WTC11 (cell line): ENCODE data around the gene NTN5. TPM values are rescaled to one million over a fixed set of nuclear protein-coding genes. Genes with fewer than 3 reads are reported as not detected.
"Not testable (repeated sequence)": the region's sequence is repeated elsewhere in the genome, so short reads cannot be mapped to it uniquely, and the experiment has no call there.

ENCODE experiments used
- ATAC-seq: fragments of 200-7000 bp; cut with Tn5 transposase; 2 replicates; pipeline ENCODE4 v1.10.0; 2021; ENCODE audit warnings: mild to moderate bottlenecking, moderate library complexity
- CTCF ChIA-PET: fragments of 300-600 bp; sonication (Branson Sonifier 250); formaldehyde crosslinking; loops from one replicate; lab custom pipeline; 2021; ENCODE audit warnings: antibody characterized with exemption; lab: Charles Lee
- POLR2A ChIA-PET: fragments of 350-600 bp; sonication (Branson Sonifier 250); formaldehyde crosslinking; loops from one replicate; lab custom pipeline; 2021; ENCODE audit warnings: antibody characterized with exemption; lab: Charles Lee
- DNase-seq: peaks from one replicate; pipeline ENCODE4 v3.0.0; 2021; ENCODE audit warnings: low spot score
- H3K27ac Mint-ChIP-seq: 2 replicates; pipeline ENCODE4 v1.8.0; 2021; ENCODE audit warnings: mixed read lengths
- H3K27me3 Mint-ChIP-seq: 2 replicates; pipeline ENCODE4 v1.8.0; 2021; ENCODE audit warnings: low read depth, mild to moderate bottlenecking, moderate library complexity, mixed read lengths
- H3K36me3 Mint-ChIP-seq: 2 replicates; pipeline ENCODE4 v1.8.0; 2021; ENCODE audit warnings: mixed read lengths
- H3K4me1 Mint-ChIP-seq: 2 replicates; pipeline ENCODE4 v1.8.0; 2022; ENCODE audit warnings: mixed read lengths
- H3K4me3 Mint-ChIP-seq: 2 replicates; pipeline ENCODE4 v1.8.0; 2021; ENCODE audit warnings: mild to moderate bottlenecking, moderate library complexity, mixed read lengths
- H3K9me3 Mint-ChIP-seq: 2 replicates; pipeline ENCODE4 v1.8.0; 2021; ENCODE audit warnings: mixed read lengths
- CBFB ChIP-seq: sonication (generic); formaldehyde crosslinking; IDR thresholded peaks from 2 replicates; pipeline ENCODE4 v1.8.1; 2022; ENCODE audit warnings: mild to moderate bottlenecking, low read depth, missing genetic modification reagents
- ETV6 ChIP-seq: sonication (generic); formaldehyde crosslinking; IDR thresholded peaks from 2 replicates; pipeline ENCODE4 v1.8.1; 2022; ENCODE audit warnings: mild to moderate bottlenecking, missing genetic modification reagents
- FOXJ3 ChIP-seq: sonication (generic); formaldehyde crosslinking; IDR thresholded peaks from 2 replicates; pipeline ENCODE4 v1.9.0; 2021; ENCODE audit warnings: missing genetic modification reagents, mild to moderate bottlenecking, borderline replicate concordance
- NFATC4 ChIP-seq: fragments of 250-450 bp; sonication (Bioruptor Pico); IDR thresholded peaks from 2 replicates; pipeline ENCODE4 v1.9.0; 2021; ENCODE audit warnings: mild to moderate bottlenecking
- OVOL2 ChIP-seq: fragments of 250-450 bp; sonication (Bioruptor Pico); IDR thresholded peaks from 2 replicates; pipeline ENCODE4 v1.9.0; 2021; ENCODE audit warnings: mild to moderate bottlenecking, borderline replicate concordance
- SOX15 ChIP-seq: fragments of 250-450 bp; sonication (Bioruptor Pico); IDR thresholded peaks from 2 replicates; pipeline ENCODE4 v1.9.0; 2021; ENCODE audit warnings: mild to moderate bottlenecking
- ZNF232 ChIP-seq: sonication (generic); formaldehyde crosslinking; IDR thresholded peaks from 2 replicates; pipeline ENCODE4 v1.8.0; 2022; ENCODE audit warnings: mild to moderate bottlenecking, missing genetic modification reagents
- ZNF263 ChIP-seq: sonication (generic); formaldehyde crosslinking; IDR thresholded peaks from 2 replicates; pipeline ENCODE4 v1.8.1; 2022; ENCODE audit warnings: low read depth, mild to moderate bottlenecking, moderate library complexity, missing genetic modification reagents
- ZNF423 ChIP-seq: fragments of 250-450 bp; sonication (Bioruptor Pico); IDR thresholded peaks from 2 replicates; pipeline ENCODE4 v2.1.2; 2022; ENCODE audit warnings: mild to moderate bottlenecking, moderate library complexity
- total RNA-seq: library from RNA; stranded (reverse); gene quantifications from 3 replicates; pipeline ENCODE4 v1.2.3, GENCODE V29; 2021
- TF ChIP-seq, protein P1 (sequence below): sonication (generic); formaldehyde crosslinking; IDR thresholded peaks from 2 replicates; pipeline ENCODE4 v1.8.0; 2022; ENCODE audit warnings: missing genetic modification reagents
- TF ChIP-seq, protein P2 (sequence below): fragments of 250-450 bp; sonication (Bioruptor Pico); IDR thresholded peaks from 2 replicates; pipeline ENCODE4 v1.9.0; 2021; ENCODE audit warnings: mild to moderate bottlenecking
- TF ChIP-seq, protein P3 (sequence below): fragments of 250-450 bp; sonication (Bioruptor Pico); IDR thresholded peaks from 2 replicates; pipeline ENCODE4 v1.9.0; 2021; ENCODE audit warnings: moderate library complexity, mild to moderate bottlenecking, inconsistent platforms, borderline replicate concordance
- TF ChIP-seq, protein P4 (sequence below): fragments of 250-450 bp; sonication (Bioruptor Pico); IDR thresholded peaks from 2 replicates; pipeline ENCODE4 v1.9.0; 2021; ENCODE audit warnings: mild to moderate bottlenecking
- TF ChIP-seq, protein P5 (sequence below): sonication (generic); formaldehyde crosslinking; IDR thresholded peaks from 2 replicates; pipeline ENCODE4 v1.8.1; 2022; ENCODE audit warnings: missing genetic modification reagents, borderline replicate concordance
- TF ChIP-seq, protein P6 (sequence below): fragments of 250-450 bp; sonication (Bioruptor Pico); IDR thresholded peaks from 2 replicates; pipeline ENCODE4 v1.8.0; 2021; ENCODE audit warnings: mild to moderate bottlenecking
- TF ChIP-seq, protein P7 (sequence below): fragments of 250-450 bp; sonication (Bioruptor Pico); conservative IDR thresholded peaks from 2 replicates; pipeline ENCODE4 v1.9.0; 2021; ENCODE audit warnings: mild to moderate bottlenecking

The NTN5 gene
- total RNA-seq, 1 experiment from 2014 or later, result 0.28 TPM

DNA sequence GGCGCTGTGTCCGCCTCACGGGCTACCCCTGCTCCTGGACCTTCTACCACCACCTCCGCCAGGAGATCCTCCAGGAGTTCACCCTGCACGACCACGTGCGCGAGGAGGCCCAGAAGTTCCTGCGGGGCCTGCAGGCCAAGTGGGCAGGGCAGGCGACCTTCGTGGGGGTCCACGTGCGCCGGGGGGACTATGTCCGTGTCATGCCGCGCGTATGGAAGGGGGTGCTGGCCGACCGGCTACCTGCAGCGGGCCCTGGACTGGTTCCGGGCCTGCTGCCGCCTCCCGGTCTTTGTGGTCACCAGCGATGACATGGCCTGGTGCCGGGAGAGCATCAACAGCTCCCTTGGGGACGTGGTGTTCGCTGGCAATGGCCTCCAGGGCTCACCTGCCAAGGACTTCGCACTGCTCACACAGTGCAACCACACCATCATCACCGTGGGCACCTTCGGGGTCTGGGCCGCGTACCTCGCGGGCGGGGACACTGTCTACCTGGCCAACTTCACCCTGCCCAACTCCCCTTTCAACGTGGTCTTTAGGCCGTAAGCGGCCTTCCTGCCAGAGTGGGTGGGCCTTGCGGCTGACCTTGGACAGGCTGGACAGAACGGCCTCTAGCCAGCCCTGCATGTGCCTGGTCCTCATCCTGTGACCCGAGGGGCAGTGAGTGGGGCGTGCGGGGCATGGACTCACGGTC is 7.8 kb upstream of the NTN5 start (continued):
- TF ChIP-seq, protein P1, sequence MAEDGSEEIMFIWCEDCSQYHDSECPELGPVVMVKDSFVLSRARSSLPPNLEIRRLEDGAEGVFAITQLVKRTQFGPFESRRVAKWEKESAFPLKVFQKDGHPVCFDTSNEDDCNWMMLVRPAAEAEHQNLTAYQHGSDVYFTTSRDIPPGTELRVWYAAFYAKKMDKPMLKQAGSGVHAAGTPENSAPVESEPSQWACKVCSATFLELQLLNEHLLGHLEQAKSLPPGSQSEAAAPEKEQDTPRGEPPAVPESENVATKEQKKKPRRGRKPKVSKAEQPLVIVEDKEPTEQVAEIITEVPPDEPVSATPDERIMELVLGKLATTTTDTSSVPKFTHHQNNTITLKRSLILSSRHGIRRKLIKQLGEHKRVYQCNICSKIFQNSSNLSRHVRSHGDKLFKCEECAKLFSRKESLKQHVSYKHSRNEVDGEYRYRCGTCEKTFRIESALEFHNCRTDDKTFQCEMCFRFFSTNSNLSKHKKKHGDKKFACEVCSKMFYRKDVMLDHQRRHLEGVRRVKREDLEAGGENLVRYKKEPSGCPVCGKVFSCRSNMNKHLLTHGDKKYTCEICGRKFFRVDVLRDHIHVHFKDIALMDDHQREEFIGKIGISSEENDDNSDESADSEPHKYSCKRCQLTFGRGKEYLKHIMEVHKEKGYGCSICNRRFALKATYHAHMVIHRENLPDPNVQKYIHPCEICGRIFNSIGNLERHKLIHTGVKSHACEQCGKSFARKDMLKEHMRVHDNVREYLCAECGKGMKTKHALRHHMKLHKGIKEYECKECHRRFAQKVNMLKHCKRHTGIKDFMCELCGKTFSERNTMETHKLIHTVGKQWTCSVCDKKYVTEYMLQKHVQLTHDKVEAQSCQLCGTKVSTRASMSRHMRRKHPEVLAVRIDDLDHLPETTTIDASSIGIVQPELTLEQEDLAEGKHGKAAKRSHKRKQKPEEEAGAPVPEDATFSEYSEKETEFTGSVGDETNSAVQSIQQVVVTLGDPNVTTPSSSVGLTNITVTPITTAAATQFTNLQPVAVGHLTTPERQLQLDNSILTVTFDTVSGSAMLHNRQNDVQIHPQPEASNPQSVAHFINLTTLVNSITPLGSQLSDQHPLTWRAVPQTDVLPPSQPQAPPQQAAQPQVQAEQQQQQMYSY (CRISPR knock-in tag), result no peak
- TF ChIP-seq ZNF232 (CRISPR knock-in tag), result no peak
- TF ChIP-seq NFATC4 (CRISPR knock-in tag), result no peak

DNA sequence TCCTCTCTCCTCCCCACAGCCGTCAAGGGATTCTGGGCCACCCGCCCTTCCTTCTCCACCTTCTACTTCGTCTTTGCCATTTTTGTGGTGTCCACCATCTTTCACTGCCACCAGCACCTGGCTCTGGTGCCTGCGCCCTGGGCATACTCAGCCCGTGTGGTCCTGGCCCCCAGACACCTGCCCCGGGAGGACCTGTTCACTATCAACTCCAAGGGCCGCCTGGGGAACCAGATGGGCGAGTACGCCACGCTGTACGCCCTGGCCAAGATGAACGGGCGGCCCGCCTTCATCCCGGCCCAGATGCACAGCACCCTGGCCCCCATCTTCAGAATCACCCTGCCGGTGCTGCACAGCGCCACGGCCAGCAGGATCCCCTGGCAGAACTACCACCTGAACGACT is 7.2 kb upstream of the NTN5 start:
- ATAC-seq, H3K4me1 Mint-ChIP-seq, H3K27ac Mint-ChIP-seq, H3K36me3 Mint-ChIP-seq, DNase-seq, POLR2A ChIA-PET, H3K4me3 Mint-ChIP-seq, CTCF ChIA-PET, H3K9me3 Mint-ChIP-seq, H3K27me3 Mint-ChIP-seq: not testable (repeated sequence)

DNA sequence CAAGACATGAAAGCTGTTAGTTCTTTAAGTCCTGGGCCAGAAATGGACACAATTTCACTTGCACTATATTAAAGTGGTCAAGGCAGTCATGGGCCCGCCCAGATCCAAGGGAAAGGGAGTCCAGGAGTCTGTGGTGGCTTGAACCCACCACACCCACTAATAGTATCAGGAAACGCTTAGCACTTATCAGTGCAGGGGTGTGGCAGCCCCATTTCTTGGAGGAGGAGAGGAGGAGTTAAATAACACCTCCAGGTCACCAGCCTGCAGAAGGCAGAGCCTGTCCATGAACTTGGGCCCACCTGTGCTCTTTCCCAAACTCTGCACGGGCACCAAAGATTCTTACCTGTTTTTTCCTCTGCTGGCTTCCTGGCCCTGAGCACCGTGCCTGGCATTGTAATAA is 5.4 kb upstream of the NTN5 start:
- Mint-ChIP-seq H3K27me3 (peaks cover 15% of the 10 kb centered on the region), H3K4me3 (no peak overlapping the region), H3K9me3 (no peaks in the 10 kb centered on the region), H3K4me1 (peaks cover 26% of the 10 kb centered on the region), H3K27ac (no peak overlapping the region), H3K36me3 (no peaks in the 10 kb centered on the region)
- ATAC-seq (no peak), DNase-seq (no peak)
- ChIA-PET CTCF (interaction anchor here (1.6 kb wide), 1 partner anchor 33 kb away, joined by 5 read pairs; no protein-coding TSS in a partner anchor), POLR2A (no interaction called here)
- no peak for TF ChIP-seq OVOL2
- TF ChIP-seq ZNF423 (CRISPR knock-in tag), result no peak
- TF ChIP-seq, protein P2, sequence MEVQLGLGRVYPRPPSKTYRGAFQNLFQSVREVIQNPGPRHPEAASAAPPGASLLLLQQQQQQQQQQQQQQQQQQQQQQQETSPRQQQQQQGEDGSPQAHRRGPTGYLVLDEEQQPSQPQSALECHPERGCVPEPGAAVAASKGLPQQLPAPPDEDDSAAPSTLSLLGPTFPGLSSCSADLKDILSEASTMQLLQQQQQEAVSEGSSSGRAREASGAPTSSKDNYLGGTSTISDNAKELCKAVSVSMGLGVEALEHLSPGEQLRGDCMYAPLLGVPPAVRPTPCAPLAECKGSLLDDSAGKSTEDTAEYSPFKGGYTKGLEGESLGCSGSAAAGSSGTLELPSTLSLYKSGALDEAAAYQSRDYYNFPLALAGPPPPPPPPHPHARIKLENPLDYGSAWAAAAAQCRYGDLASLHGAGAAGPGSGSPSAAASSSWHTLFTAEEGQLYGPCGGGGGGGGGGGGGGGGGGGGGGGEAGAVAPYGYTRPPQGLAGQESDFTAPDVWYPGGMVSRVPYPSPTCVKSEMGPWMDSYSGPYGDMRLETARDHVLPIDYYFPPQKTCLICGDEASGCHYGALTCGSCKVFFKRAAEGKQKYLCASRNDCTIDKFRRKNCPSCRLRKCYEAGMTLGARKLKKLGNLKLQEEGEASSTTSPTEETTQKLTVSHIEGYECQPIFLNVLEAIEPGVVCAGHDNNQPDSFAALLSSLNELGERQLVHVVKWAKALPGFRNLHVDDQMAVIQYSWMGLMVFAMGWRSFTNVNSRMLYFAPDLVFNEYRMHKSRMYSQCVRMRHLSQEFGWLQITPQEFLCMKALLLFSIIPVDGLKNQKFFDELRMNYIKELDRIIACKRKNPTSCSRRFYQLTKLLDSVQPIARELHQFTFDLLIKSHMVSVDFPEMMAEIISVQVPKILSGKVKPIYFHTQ (CRISPR knock-in tag), result no peak
- no peak for TF ChIP-seq CBFB (CRISPR knock-in tag)
- no peak for TF ChIP-seq ETV6 (CRISPR knock-in tag)
- no peak for TF ChIP-seq FOXJ3 (CRISPR knock-in tag)
- no peak for TF ChIP-seq ZNF263
- TF ChIP-seq, protein P3, sequence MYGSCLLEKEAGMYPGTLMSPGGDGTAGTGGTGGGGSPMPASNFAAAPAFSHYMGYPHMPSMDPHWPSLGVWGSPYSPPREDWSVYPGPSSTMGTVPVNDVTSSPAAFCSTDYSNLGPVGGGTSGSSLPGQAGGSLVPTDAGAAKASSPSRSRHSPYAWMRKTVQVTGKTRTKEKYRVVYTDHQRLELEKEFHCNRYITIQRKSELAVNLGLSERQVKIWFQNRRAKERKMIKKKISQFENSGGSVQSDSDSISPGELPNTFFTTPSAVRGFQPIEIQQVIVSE (CRISPR knock-in tag), result no peak
- TF ChIP-seq, protein P4, sequence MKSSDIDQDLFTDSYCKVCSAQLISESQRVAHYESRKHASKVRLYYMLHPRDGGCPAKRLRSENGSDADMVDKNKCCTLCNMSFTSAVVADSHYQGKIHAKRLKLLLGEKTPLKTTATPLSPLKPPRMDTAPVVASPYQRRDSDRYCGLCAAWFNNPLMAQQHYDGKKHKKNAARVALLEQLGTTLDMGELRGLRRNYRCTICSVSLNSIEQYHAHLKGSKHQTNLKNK (CRISPR knock-in tag), result no peak
- TF ChIP-seq, protein P5, sequence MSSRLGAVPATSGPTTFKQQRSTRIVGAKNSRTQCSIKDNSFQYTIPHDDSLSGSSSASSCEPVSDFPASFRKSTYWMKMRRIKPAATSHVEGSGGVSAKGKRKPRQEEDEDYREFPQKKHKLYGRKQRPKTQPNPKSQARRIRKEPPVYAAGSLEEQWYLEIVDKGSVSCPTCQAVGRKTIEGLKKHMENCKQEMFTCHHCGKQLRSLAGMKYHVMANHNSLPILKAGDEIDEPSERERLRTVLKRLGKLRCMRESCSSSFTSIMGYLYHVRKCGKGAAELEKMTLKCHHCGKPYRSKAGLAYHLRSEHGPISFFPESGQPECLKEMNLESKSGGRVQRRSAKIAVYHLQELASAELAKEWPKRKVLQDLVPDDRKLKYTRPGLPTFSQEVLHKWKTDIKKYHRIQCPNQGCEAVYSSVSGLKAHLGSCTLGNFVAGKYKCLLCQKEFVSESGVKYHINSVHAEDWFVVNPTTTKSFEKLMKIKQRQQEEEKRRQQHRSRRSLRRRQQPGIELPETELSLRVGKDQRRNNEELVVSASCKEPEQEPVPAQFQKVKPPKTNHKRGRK (CRISPR knock-in tag), result no peak
- TF ChIP-seq, protein P6, sequence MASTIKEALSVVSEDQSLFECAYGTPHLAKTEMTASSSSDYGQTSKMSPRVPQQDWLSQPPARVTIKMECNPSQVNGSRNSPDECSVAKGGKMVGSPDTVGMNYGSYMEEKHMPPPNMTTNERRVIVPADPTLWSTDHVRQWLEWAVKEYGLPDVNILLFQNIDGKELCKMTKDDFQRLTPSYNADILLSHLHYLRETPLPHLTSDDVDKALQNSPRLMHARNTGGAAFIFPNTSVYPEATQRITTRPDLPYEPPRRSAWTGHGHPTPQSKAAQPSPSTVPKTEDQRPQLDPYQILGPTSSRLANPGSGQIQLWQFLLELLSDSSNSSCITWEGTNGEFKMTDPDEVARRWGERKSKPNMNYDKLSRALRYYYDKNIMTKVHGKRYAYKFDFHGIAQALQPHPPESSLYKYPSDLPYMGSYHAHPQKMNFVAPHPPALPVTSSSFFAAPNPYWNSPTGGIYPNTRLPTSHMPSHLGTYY (CRISPR knock-in tag), result no peak
- TF ChIP-seq ZNF232 (CRISPR knock-in tag), result no peak
- TF ChIP-seq SOX15 (CRISPR knock-in tag), result no peak
- TF ChIP-seq, protein P7, sequence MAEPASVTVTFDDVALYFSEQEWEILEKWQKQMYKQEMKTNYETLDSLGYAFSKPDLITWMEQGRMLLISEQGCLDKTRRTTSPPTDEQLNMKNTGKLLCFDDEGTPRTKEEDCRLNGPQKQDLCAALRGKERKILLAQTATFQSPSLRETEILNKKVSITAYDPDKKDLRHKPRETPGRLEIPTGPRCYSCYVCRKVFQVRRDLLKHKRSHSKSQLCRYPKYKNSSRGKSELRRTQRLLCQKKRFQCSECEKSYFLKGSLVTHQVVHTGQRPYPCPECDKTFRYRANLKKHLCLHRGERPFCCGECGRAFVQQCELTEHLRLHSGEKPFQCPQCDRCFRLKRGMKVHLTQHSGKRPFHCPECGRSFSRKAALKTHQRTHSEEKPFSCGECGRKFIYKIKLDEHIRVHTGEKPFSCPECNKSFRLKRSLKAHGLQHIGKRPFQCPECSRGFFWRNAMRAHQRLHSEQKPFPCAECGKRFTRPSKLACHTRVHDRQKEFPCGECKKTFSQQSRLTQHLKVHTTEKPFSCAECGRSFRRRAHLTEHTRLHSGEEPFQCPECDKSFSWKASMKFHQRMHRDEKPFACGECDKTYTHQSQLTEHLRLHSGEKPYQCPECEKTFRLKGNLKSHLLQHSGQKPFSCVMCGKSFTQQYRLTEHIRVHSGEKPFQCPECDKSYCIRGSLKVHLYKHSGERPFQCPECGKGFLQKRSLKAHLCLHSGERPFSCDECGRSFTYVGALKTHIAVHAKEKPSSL, result no peak
